Stimulated activated CD4-positive, alpha-beta T cell treated with anti-CD3 and anti-CD28 coated beads, Interleukin-1b, Interleukin-23, amount 100 ng/mL, for 4 hours (primary cell): ENCODE data around the gene IL17F.
"Not testable (repeated sequence)": the region's sequence is repeated elsewhere in the genome, so short reads cannot be mapped to it uniquely, and the experiment has no call there.

Experiments used
- DNase-seq, 2 donors: peaks; one replicate each; pipeline ENCODE4 v3.0.0-alpha.2; 2020; ENCODE audit warnings: low read depth in 2 of 2

The IL17F gene

GRCh38 chr6:52245425-52245824, 1.1 kb upstream of the IL17F start:
- no peak for DNase-seq

- DNase-seq: no peak
These were observed 912 bp downstream of the IL17F start for GRCh38 chr6:52243282-52243893.

- DNase-seq: no peak
These were observed 2.5 kb downstream of the IL17F start for GRCh38 chr6:52241819-52242218.

GRCh38 chr6:52233975-52234823, 10.1 kb downstream of the IL17F start:
- no peak for DNase-seq

- DNase-seq: no peak
These were observed 11.3 kb downstream of the IL17F start for GRCh38 chr6:52233005-52233404.

GRCh38 chr6:52231406-52232127, 12.7 kb downstream of the IL17F start:
- no peak for DNase-seq

GRCh38 chr6:52230685-52231084, 13.6 kb downstream of the IL17F start:
- DNase-seq: no peak

GRCh38 chr6:52227495-52227894, 16.8 kb downstream of the IL17F start:
- peak in 1 of 2 donors; percentile 11 for DNase-seq

GRCh38 chr6:52221302-52221701, 23.0 kb downstream of the IL17F start:
- no peak for DNase-seq

GRCh38 chr6:52217761-52218160, 26.5 kb downstream of the IL17F start:
- no peak for DNase-seq

- DNase-seq: no peak
These were observed 27.2 kb downstream of the IL17F start for GRCh38 chr6:52216932-52217575.

- DNase-seq: no peak
These were observed 28.5 kb downstream of the IL17F start for GRCh38 chr6:52215787-52216186.

- DNase-seq: no peak
These were observed 31.2 kb downstream of the IL17F start for GRCh38 chr6:52213127-52213526.

GRCh38 chr6:52210227-52210626, 34.1 kb downstream of the IL17F start:
- DNase-seq: no peak

- DNase-seq: no peak
These were observed 34.5 kb downstream of the IL17F start for GRCh38 chr6:52209770-52210169.

- DNase-seq: no peak
These were observed 35.7 kb downstream of the IL17F start for GRCh38 chr6:52208612-52209011.

GRCh38 chr6:52207066-52207465, 37.2 kb downstream of the IL17F start:
- no peak for DNase-seq

GRCh38 chr6:52201493-52201892, 42.8 kb downstream of the IL17F start:
- no peak for DNase-seq

GRCh38 chr6:52201046-52201445, 43.3 kb downstream of the IL17F start:
- no peak for DNase-seq

GRCh38 chr6:52200088-52200487, 44.2 kb downstream of the IL17F start:
- not testable (repeated sequence) for DNase-seq

- DNase-seq: no peak
These were observed 48.4 kb downstream of the IL17F start for GRCh38 chr6:52195886-52196285.

- no peak for DNase-seq
These were observed 52.5 kb downstream of the IL17F start for GRCh38 chr6:52191824-52192223.
